Measurements from ENCODE around the gene CASTOR1.

CASTOR1 gene

GRCh38 chr22:30297991-30298701 lies 8.8 kb upstream of the CASTOR1 start:
- no peak for DNase-seq

- no peak for DNase-seq
Observed at GRCh38 chr22:30297276-30297990, 8.1 kb upstream of the CASTOR1 start.

- DNase-seq: no peak
Observed at GRCh38 chr22:30296833-30297232, 7.5 kb upstream of the CASTOR1 start.

GRCh38 chr22:30296324-30296723 lies 7.0 kb upstream of the CASTOR1 start:
- DNase-seq: no peak

- no peak for DNase-seq
Observed at GRCh38 chr22:30295576-30295975, 6.3 kb upstream of the CASTOR1 start.

- DNase-seq: no peak
Observed at GRCh38 chr22:30294830-30295229, 5.5 kb upstream of the CASTOR1 start.

- DNase-seq: no peak
Observed at GRCh38 chr22:30294066-30294465, 4.8 kb upstream of the CASTOR1 start.

GRCh38 chr22:30293026-30293425 lies 3.7 kb upstream of the CASTOR1 start:
- no peak for DNase-seq

- DNase-seq: no peak
Observed at GRCh38 chr22:30292069-30292970, 3.0 kb upstream of the CASTOR1 start.

- no peak for DNase-seq
Observed at GRCh38 chr22:30291058-30291892, 2.0 kb upstream of the CASTOR1 start.

GRCh38 chr22:30290342-30291057 lies 1.2 kb upstream of the CASTOR1 start:
- DNase-seq: no peak

- DNase-seq: no peak
Observed at GRCh38 chr22:30289980-30290313, 642 bp upstream of the CASTOR1 start.

GRCh38 chr22:30288419-30289140 lies 725 bp downstream of the CASTOR1 start:
- no peak for DNase-seq

GRCh38 chr22:30287648-30288418 lies 1.5 kb downstream of the CASTOR1 start:
- DNase-seq: no peak

- DNase-seq: no peak
Observed at GRCh38 chr22:30286813-30287647, 2.3 kb downstream of the CASTOR1 start.

GRCh38 chr22:30286331-30286730 lies 3.0 kb downstream of the CASTOR1 start:
- DNase-seq: no peak

- no peak for DNase-seq
Observed at GRCh38 chr22:30285846-30286200, 3.5 kb downstream of the CASTOR1 start.

- DNase-seq: no peak
Observed at GRCh38 chr22:30285176-30285845, 4.0 kb downstream of the CASTOR1 start.

GRCh38 chr22:30284666-30285065 lies 4.6 kb downstream of the CASTOR1 start:
- DNase-seq: no peak
